Uterus (tissue), 4 donors: ENCODE measurements around the gene NOL4L. TPM values are rescaled to one million over a fixed set of nuclear protein-coding genes. Genes with fewer than 3 reads are reported as not detected.

Experiments
- DNase-seq, 2 donors: peaks; one replicate each; pipeline ENCODE4 v3.0.0-alpha.2; 2019 to 2020
- H3K27ac ChIP-seq, 2 donors: fragments of 200-600 bp; sonication (generic); 1 replicate in 1 of 2; 2 replicates in 1 of 2; pipeline ENCODE4 v1.5.1; 2016 to 2018
- H3K27me3 ChIP-seq, 2 donors: fragments of 200-600 bp; sonication (generic); one replicate each; pipeline ENCODE4 v1.5.1; 2018 to 2019; ENCODE audit warnings: control low read depth in 1 of 2
- H3K36me3 ChIP-seq, 2 donors: fragments of 200-600 bp; sonication (generic); one replicate each; pipeline ENCODE4 v1.5.1; 2019; ENCODE audit warnings: control low read depth in 1 of 2
- H3K4me1 ChIP-seq, 2 donors: fragments of 200-600 bp; sonication (generic); one replicate each; pipeline ENCODE4 v1.5.1; 2018 to 2019; ENCODE audit warnings: control low read depth in 1 of 2
- H3K4me3 ChIP-seq, 2 donors: fragments of 200-600 bp; sonication (generic); 1 replicate in 1 of 2; 2 replicates in 1 of 2; pipeline ENCODE4 v1.5.1; 2018 to 2019; ENCODE audit warnings: mild to moderate bottlenecking in 1 of 2
- H3K9me3 ChIP-seq, 2 donors: fragments of 200-600 bp; sonication (generic); one replicate each; pipeline ENCODE4 v1.5.1; 2019; ENCODE audit warnings: control low read depth in 1 of 2
- CTCF ChIP-seq, 4 experiments: fragments of 200-600 bp in 2 of 4; fragments of 450-650 bp in 2 of 4; sonication (generic) in 2 of 4; IDR thresholded peaks; one replicate each; pipeline ENCODE4 v1.5.1; 2016 to 2019; ENCODE audit warnings: antibody characterized with exemption in 4 of 4, mild to moderate bottlenecking in 2 of 4, moderate library complexity in 1 of 4
- POLR2A ChIP-seq, 2 donors: fragments of 450-650 bp; IDR thresholded peaks; one replicate each; pipeline ENCODE4 v1.6.1; 2016; ENCODE audit warnings: antibody characterized with exemption in 2 of 2, mild to moderate bottlenecking in 1 of 2, moderate library complexity in 1 of 2
- intact Hi-C: fragments of 100-400 bp; cut with DNase I; formaldehyde crosslinking; loops from one replicate; pipeline ENCODE4 v1.15.1; 2023; ENCODE audit warnings: low total_unique reads
- total RNA-seq, 4 donors: library from RNA; depleted of rRNA in 3 of 4; stranded (reverse); fragments of >200 nt in 3 of 4; gene quantifications; one replicate each; pipeline versions ENCODE4 v1.1.0 to v1.2.4, GENCODE V29; 2014 to 2023
- donor health status: DM: yes; HTN: yes; CAD: no.

Gene NOL4L
- total RNA-seq, 4 donors from 2014 or later = 6.2 to 31.1 (median 9.6) TPM

- Histone ChIP-seq H3K4me1 (peaks cover 0 to 20% of the 10 kb centered on the region in 2 donors), H3K4me3 (no peak overlapping the region), H3K36me3 (no peaks in the 10 kb centered on the region), H3K9me3 (no peaks in the 10 kb centered on the region), H3K27ac (no peak overlapping the region), H3K27me3 (no peaks in the 10 kb centered on the region)
- DNase-seq = no peak
- intact Hi-C loops = no loop called here
- TF ChIP-seq POLR2A (IDR thresholded peaks at IDR 0.05) = no peak
Measured at GRCh38 chr20:32534661-32535240, 50.4 kb downstream of the NOL4L start.

GRCh38 chr20:32533732-32534131 is 51.4 kb downstream of the NOL4L start:
- TF ChIP-seq CTCF (IDR thresholded peaks at IDR 0.05) (no peak), POLR2A (IDR thresholded peaks at IDR 0.05) (no peak)

GRCh38 chr20:32532246-32532645 is 52.9 kb downstream of the NOL4L start:
- Histone ChIP-seq H3K9me3 (no peaks in the 10 kb centered on the region), H3K27me3 (no peaks in the 10 kb centered on the region), H3K4me3 (no peak overlapping the region), H3K4me1 (peaks cover 0 to 6% of the 10 kb centered on the region in 2 donors), H3K36me3 (no peaks in the 10 kb centered on the region), H3K27ac (no peak overlapping the region)
- intact Hi-C loops = no loop called here
- TF ChIP-seq POLR2A (IDR thresholded peaks at IDR 0.05) = no peak
- no peak for TF ChIP-seq CTCF (IDR thresholded peaks at IDR 0.05)
- no peak for DNase-seq

More at GRCh38 chr20:32533732-32534131, 51.4 kb downstream of the NOL4L start:
- peaks cover 0 to 17% of the 10 kb centered on the region in 2 donors for H3K4me1 ChIP-seq
- intact Hi-C loops = no loop called here
- H3K27ac ChIP-seq = no peak overlapping the region
- no peaks in the 10 kb centered on the region for H3K27me3 ChIP-seq
- H3K36me3 ChIP-seq = no peaks in the 10 kb centered on the region
- no peaks in the 10 kb centered on the region for H3K9me3 ChIP-seq
- no peak for DNase-seq
- H3K4me3 ChIP-seq = no peak overlapping the region

GRCh38 chr20:32528905-32529670 is 56.0 kb downstream of the NOL4L start:
- Histone ChIP-seq H3K27ac (no peak overlapping the region), H3K27me3 (no peaks in the 10 kb centered on the region), H3K4me1 (no peaks in the 10 kb centered on the region), H3K36me3 (no peaks in the 10 kb centered on the region), H3K9me3 (no peaks in the 10 kb centered on the region), H3K4me3 (no peak overlapping the region)
- no peak for DNase-seq
- TF ChIP-seq CTCF (IDR thresholded peaks at IDR 0.05) (no peak), POLR2A (IDR thresholded peaks at IDR 0.05) (no peak)
- intact Hi-C loops = no loop called here

- intact Hi-C loops = no loop called here
Measured at GRCh38 chr20:32528171-32528891, 56.8 kb downstream of the NOL4L start.

More at GRCh38 chr20:32528171-32528891, 56.8 kb downstream of the NOL4L start:
- TF ChIP-seq POLR2A (IDR thresholded peaks at IDR 0.05) (no peak), CTCF (IDR thresholded peaks at IDR 0.05) (no peak)
- no peaks in the 10 kb centered on the region for H3K9me3 ChIP-seq
- DNase-seq = no peak
- H3K27ac ChIP-seq = no peak overlapping the region
- H3K36me3 ChIP-seq = no peaks in the 10 kb centered on the region
- H3K4me3 ChIP-seq = no peak overlapping the region
- H3K27me3 ChIP-seq = no peaks in the 10 kb centered on the region
- H3K4me1 ChIP-seq = no peaks in the 10 kb centered on the region
